Sigmoid colon (tissue), 3 donors: ENCODE results near the gene CC2D1B.

Experiments
- CTCF ChIP-seq, 4 experiments: fragments of 450-650 bp in 3 of 4; fragments of 200-600 bp in 1 of 4; IDR thresholded peaks; one replicate each; pipeline ENCODE4 v1.5.1; 2016 to 2019; ENCODE audit warnings: antibody characterized with exemption in 4 of 4, mild to moderate bottlenecking in 3 of 4, moderate library complexity in 2 of 4
- POLR2A ChIP-seq, 2 donors: fragments of 450-650 bp; IDR thresholded peaks; one replicate each; pipeline ENCODE4 v1.6.1; 2016; ENCODE audit warnings: antibody characterized with exemption in 2 of 2, mild to moderate bottlenecking in 2 of 2, moderate library complexity in 2 of 2

- TF ChIP-seq CTCF (IDR thresholded peaks at IDR 0.05) (no peak), POLR2A (IDR thresholded peaks at IDR 0.05) (no peak)
Observed at GRCh38 chr1:52346653-52347052, 19.4 kb downstream of the CC2D1B start.
